ENCODE measurements around the gene CHIC2.

The CHIC2 gene

GRCh38 chr4:53967986-53968385 is 96.4 kb downstream of the CHIC2 start:
- Mint-ChIP-seq H3K36me3 (no peaks in the 10 kb centered on the region), H3K4me1 (no peaks in the 10 kb centered on the region), H3K4me3 (no peak overlapping the region), H3K9me3 (peaks cover 2% of the 10 kb centered on the region), H3K27ac (no peak overlapping the region)
- no peak for ATAC-seq
- no peak for DNase-seq (ENCODE audit: low spot score in 2 of 2)

- no peaks in the 10 kb centered on the region for H3K36me3 Mint-ChIP-seq
- ATAC-seq (no peak), DNase-seq (ENCODE audit: low spot score in 2 of 2) (no peak)
- no peaks in the 10 kb centered on the region for H3K4me1 Mint-ChIP-seq
- H3K27ac Mint-ChIP-seq: no peak overlapping the region
- H3K4me3 Mint-ChIP-seq: no peak overlapping the region
- no peaks in the 10 kb centered on the region for H3K9me3 Mint-ChIP-seq
Observed at GRCh38 chr4:53963781-53964180, 100.6 kb downstream of the CHIC2 start.

- Mint-ChIP-seq H3K9me3 (no peaks in the 10 kb centered on the region), H3K36me3 (no peaks in the 10 kb centered on the region), H3K4me1 (no peaks in the 10 kb centered on the region), H3K27ac (no peak overlapping the region), H3K4me3 (no peak overlapping the region)
- DNase-seq (ENCODE audit: low spot score in 2 of 2): no peak
- ATAC-seq: no peak
Observed at GRCh38 chr4:53963336-53963735, 101.1 kb downstream of the CHIC2 start.

- DNase-seq (ENCODE audit: low spot score in 2 of 2) (no peak), ATAC-seq (peak; percentile 31)
- no peak overlapping the region for H3K27ac Mint-ChIP-seq
- no peaks in the 10 kb centered on the region for H3K36me3 Mint-ChIP-seq
- H3K9me3 Mint-ChIP-seq: no peaks in the 10 kb centered on the region
- no peaks in the 10 kb centered on the region for H3K4me1 Mint-ChIP-seq
- H3K4me3 Mint-ChIP-seq: no peak overlapping the region
Observed at GRCh38 chr4:53962516-53963225, 101.7 kb downstream of the CHIC2 start.

- no peak for ATAC-seq
- H3K4me3 Mint-ChIP-seq: no peak overlapping the region
- no peaks in the 10 kb centered on the region for H3K36me3 Mint-ChIP-seq
Observed at GRCh38 chr4:53961351-53961750, 103.1 kb downstream of the CHIC2 start.

GRCh38 chr4:53960843-53961242 is 103.6 kb downstream of the CHIC2 start:
- Mint-ChIP-seq H3K27ac (no peak overlapping the region), H3K9me3 (no peaks in the 10 kb centered on the region)

More at GRCh38 chr4:53961351-53961750, 103.1 kb downstream of the CHIC2 start:
- no peak for DNase-seq (ENCODE audit: low spot score in 2 of 2)
- H3K9me3 Mint-ChIP-seq: no peaks in the 10 kb centered on the region
- H3K27ac Mint-ChIP-seq: no peak overlapping the region
- H3K4me1 Mint-ChIP-seq: no peaks in the 10 kb centered on the region

More at GRCh38 chr4:53960843-53961242, 103.6 kb downstream of the CHIC2 start:
- no peak for ATAC-seq
- H3K4me1 Mint-ChIP-seq: no peaks in the 10 kb centered on the region
- DNase-seq (ENCODE audit: low spot score in 2 of 2): no peak
- H3K36me3 Mint-ChIP-seq: no peaks in the 10 kb centered on the region
- H3K4me3 Mint-ChIP-seq: no peak overlapping the region

Measured in stimulated activated effector memory CD8-positive, alpha-beta T cell treated with anti-CD3 and anti-CD28 coated beads, Interleukin-12 subunit alpha, Interleukin-12 subunit beta, amount 100 ng/mL, for 72 hours (primary cell).